RKO (cell line): ENCODE data around the gene SASH3.

Source experiments
- DNase-seq: peaks from one replicate; pipeline ENCODE4 v3.0.0-alpha.2; 2016; ENCODE audit warnings: low spot score

Gene SASH3

DNA sequence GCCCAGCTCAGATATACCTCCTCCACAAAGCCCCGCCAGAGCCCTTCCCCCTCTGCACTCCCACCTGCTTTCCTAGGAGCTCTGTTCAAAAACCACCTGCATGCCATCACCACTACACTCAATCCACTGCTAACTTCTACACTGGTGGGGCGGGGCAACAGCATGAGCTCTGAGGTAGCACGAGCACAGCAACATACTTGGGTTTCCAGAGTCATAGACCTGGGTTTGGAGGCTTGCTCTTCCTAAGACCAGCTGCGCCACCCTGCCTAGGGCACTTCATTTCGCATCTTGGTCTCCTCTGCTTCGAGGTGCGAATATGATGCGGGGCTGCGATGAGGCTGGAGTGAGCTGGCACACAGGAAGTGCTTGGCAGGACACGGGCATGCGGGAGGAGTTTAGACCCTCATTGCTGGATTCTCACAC lies 3.6 kb downstream of the SASH3 start:
- DNase-seq, result no peak

DNA sequence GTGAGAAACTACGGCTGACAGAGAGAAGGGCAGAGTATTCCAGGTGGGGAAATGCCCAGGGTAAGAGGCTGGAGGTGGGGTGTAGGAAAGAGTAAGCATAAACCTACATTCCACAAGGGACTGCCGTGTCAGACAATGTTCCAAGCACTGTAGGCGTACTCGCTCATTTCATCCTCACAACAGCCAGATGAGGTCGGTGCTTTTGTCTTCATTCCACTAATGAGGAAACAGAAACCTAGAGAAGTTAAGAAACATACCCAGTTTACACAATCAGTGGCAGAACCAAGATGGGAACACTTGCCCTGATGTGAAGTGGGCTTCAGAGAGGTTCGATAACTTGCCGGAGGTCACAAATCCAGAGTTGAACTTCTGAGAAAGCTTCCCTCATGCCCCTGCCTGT lies 4.6 kb downstream of the SASH3 start:
- no peak for DNase-seq

GRCh38 chrX:129785160-129785947 lies 5.6 kb downstream of the SASH3 start:
- DNase-seq, result no peak

- DNase-seq, result no peak
These were observed 6.5 kb downstream of the SASH3 start for GRCh38 chrX:129786210-129786651.

DNA sequence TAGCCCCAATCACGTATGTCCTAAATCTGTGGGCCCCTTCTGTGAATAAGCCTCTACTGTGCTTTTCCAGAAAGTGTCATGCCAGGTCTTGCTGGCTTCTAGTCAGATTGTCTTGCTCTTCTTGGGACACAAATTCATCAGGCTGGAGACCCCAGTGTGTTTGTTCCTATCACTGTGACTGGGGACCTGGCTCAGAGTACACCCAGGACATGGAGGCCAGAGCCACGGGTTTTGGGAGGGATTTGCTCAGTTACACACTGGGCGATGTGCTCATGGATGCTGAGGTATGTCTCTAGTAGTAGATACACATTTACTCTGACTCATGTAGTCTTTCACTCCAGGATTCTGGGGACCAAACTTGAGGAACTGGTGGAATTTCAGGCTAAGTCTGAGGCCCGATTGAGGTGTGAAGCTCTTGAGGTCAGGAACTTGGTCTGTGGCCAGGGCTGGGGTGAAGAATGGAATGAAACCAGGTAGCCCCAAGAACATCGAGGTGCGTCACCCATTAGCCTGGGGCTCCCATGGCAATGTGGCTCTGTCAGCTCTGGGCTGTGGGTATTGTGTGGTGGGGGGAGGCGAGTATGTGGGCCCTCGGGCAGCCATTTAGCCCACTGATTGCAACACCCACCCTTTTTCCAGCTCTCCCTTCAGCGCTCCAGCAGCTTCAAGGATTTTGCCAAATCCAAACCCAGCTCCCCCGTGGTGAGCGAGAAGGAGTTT lies 7.7 kb downstream of the SASH3 start:
- no peak for DNase-seq

DNA sequence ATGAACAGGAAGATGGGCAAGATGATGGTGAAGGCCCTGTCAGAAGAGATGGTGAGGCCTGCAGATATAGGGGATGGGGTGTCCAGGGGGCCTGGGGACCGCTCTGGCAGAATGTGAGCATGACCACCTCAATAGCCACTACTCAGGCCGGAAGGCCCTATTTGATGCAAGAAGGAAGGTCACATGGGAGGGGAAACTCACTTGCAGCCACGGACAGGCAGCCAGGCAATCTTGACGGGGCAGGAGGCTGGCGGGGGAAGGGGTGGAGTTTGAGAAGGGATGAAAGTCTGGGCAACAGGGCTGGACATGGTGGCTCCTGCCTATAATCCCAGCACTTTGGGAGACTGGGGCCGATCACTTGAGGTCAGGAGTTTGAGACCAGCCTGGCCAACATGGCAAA lies 8.8 kb downstream of the SASH3 start:
- DNase-seq, result no peak

DNA sequence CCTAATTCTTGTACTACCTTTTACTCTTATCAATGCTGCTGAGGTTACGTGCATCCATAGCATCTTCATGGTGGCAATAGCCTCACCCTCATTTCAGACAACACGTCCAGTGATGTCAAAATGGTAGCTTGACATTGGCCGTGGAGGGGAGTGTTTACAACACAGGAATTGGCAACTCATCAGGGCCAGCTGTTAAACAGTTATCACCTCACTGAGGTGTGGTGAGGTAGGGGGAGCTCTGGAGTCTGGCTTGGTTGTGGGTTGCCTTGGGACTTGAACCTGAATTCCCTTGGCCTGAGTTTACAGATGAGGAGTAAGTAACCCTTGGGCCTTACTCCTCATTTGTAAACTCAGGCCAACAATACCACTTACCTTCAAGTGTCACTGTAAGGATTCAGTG lies 10.4 kb downstream of the SASH3 start:
- no peak for DNase-seq

DNA sequence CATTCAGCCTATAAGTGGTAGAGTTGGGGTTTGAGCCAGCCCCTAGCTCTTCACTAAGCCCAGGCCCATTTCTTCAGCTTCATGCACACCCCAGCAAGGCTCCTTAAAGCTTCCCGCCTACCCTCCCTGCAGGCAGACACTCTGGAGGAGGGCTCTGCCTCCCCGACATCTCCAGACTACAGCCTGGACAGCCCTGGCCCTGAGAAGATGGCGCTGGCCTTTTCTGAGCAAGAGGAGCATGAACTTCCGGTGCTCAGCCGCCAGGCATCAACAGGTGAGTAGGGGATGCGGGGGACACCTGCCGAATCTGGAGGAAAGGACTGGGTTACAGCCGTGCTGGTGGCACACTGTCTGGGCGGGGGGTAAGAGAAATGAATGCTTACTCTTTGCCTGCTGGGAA lies 11.1 kb downstream of the SASH3 start:
- DNase-seq, result no peak

GRCh38 chrX:129791336-129791735 lies 11.6 kb downstream of the SASH3 start:
- DNase-seq, result no peak

DNA sequence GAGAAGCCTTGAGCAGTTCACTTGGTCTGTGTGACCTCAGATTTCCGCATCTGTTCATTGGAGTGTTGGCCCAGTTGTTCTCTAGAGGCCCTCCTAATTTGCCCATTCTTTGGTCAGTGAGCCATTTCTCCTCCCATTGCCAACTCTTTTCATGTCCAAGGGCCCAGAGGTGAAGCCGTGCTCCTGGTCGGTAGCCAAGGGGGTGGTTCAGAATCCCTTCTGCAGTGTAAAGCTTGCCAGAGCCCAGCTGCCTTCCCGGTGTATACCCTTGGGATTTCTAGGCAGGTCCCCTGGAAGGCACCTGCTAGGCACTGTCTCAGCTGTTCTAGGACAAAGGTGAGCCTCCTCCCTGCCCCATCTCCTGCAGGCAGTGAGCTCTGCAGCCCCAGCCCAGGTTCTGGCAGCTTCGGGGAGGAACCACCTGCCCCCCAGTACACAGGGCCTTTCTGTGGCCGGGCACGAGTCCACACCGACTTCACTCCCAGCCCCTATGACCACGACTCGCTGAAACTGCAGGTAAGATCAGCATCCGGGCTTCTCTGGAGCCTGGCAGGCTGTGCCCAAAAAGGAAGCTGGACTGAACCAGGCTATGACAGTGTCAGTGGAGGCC lies 12.3 kb downstream of the SASH3 start:
- no peak for DNase-seq

DNA sequence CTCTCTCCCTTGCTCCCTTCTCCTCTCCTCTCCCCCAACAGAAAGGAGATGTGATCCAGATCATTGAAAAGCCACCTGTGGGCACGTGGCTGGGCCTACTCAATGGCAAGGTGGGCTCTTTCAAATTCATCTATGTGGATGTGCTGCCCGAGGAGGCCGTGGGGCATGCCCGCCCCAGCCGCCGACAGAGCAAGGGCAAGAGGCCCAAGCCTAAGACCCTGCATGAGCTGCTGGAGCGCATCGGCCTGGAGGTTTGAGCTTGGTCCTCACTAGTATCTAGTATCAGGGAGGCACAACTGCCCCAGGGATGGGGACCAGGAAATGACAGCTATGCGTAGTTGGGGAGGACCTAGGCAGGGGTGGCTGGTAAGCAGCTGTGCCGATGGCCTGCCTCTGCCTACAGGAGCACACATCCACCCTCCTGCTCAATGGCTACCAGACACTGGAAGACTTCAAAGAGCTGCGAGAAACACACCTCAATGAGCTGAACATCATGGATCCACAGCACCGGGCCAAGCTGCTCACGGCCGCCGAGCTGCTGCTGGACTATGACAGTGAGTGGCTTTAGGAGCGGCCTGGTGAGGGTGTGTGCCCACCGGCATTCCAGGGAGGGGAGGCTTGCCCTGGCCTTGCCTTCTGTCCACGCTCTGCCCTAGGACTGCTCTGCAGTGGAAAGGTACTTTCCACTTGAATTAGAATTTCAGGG lies 13.0 kb downstream of the SASH3 start:
- DNase-seq, result no peak

DNA sequence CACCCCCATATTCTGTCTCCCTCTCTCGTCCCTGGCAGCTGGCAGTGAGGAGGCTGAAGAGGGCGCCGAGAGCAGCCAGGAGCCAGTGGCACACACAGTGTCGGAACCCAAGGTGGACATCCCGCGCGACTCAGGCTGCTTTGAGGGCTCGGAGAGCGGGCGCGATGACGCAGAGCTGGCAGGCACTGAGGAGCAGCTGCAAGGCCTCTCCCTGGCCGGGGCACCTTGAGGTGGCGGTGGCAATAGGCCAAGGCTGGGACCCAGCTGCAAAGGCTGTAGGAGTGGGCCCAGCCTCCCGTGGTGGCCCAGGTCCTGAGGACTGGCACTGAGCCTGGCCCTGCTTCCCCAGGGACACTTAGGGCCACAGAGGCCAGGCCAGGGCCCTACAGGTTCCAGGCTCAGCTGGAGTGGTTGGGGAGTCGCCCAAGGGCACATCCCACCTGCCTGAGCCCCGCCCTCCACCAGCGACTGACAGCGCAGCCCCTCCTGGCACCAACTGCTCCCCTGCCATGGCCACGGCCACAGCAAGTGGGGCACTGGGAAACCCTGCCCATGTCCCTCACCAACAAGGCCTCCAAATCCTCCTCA lies 13.9 kb downstream of the SASH3 start:
- no peak for DNase-seq

- DNase-seq, result no peak
These were observed 15.8 kb downstream of the SASH3 start for GRCh38 chrX:129795584-129795983.

DNA sequence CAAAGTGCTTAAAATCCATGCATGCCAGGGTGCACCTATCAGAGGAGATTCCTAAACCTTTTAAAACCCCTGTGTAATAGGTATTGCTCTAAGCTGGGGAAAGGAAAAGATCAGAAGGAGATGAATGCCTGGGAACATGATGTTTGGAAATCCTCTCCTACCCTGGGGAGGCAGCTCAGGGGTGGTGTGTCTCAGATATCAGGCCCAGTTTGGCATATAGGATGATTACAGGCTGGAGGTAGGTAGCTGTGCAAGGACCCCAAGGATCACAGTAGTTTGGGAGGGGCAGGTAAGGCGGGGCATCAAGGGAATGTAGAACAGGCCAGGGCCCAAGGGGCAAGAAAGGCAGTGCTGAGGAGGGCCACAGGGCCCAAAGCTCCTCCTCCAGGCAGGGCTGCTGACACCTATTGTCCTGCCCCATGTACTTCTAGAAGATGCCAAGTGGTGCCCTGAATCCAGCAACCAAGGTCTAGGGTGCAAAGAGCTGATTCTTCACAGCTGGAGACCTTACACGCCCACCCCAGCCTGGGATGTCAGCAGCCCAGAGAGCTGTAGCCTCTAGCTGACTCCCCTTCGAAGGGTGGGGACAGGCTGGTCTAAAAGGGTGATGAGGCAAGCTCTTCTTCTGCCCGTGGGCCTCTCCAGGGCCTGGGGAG lies 17.6 kb downstream of the SASH3 start:
- DNase-seq, result no peak

- no peak for DNase-seq
These were observed 18.7 kb downstream of the SASH3 start for GRCh38 chrX:129798456-129798855.

GRCh38 chrX:129798888-129799287 lies 19.1 kb downstream of the SASH3 start:
- no peak for DNase-seq

DNA sequence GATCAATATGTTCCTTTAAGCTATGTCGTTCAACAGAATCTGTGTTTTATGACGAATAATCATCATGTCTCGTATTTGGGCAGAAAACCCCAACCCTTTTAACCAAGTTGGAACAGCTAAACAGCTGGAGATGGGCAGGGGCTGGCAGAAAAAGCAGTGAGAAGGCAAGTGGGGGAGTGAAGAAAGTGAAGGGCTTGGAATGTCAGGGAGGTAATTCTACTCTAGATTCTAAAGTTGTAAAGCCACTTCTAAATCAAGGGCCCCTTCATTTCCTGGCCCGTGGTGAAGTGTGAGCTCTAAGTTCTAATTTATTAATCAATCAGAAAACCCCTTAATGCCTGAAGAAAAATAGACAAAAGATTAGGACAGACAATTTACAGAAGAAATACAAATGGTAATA lies 20.4 kb downstream of the SASH3 start:
- no peak for DNase-seq

- DNase-seq, result no peak
These were observed 23.1 kb downstream of the SASH3 start for GRCh38 chrX:129802863-129803262.

- DNase-seq, result no peak
These were observed 25.1 kb downstream of the SASH3 start for GRCh38 chrX:129804806-129805205.

- no peak for DNase-seq
These were observed 28.5 kb downstream of the SASH3 start for GRCh38 chrX:129808158-129808828.
